PC-9 (cell line): ENCODE measurements around the gene COL23A1. TPM values are rescaled to one million over a fixed set of nuclear protein-coding genes. Genes with fewer than 3 reads are reported as not detected.

Source experiments
- BruUV-seq: library from RNA; stranded (reverse); fragments of 400-500 nt; replicated peaks from 2 replicates; lab custom pipeline; 2021; lab: Mats Ljungman, UMichigan
- CTCF ChIA-PET: fragments of 300-600 bp; sonication (Branson Sonifier 250); formaldehyde crosslinking; loops from one replicate; lab custom pipeline; 2022; ENCODE audit warnings: antibody characterized with exemption; lab: Charles Lee
- POLR2A ChIA-PET: fragments of 300-600 bp; sonication (Branson Sonifier 250); formaldehyde crosslinking; loops from one replicate; lab custom pipeline; 2022; ENCODE audit warnings: antibody characterized with exemption; ENCODE audit not compliant: unreplicated experiment; lab: Charles Lee
- DNase-seq, 2 experiments: peaks; one replicate each; pipeline versions ENCODE4 v3.0.0 to v3.0.0-alpha.2; 2015 to 2022; ENCODE audit warnings: mixed read lengths in 1 of 2
- H2AFZ ChIP-seq: fragments of 200-600 bp; sonication (generic); 2 replicates; pipeline ENCODE4 v1.8.1; 2017; ENCODE audit warnings: antibody characterized with exemption
- H3F3A ChIP-seq: fragments of 200-600 bp; sonication (generic); 2 replicates; pipeline ENCODE4 v1.8.1; 2017; ENCODE audit warnings: antibody characterized with exemption, mild to moderate bottlenecking, low read depth; ENCODE audit not compliant: insufficient read depth
- H3K27ac ChIP-seq: fragments of 200-600 bp; sonication (generic); 2 replicates; pipeline ENCODE4 v1.6.1; 2016; ENCODE audit warnings: mixed run types
- H3K27me3 ChIP-seq: fragments of 200-600 bp; sonication (generic); 2 replicates; pipeline ENCODE4 v1.6.1; 2016; ENCODE audit warnings: low read depth, mixed run types; ENCODE audit not compliant: insufficient read depth
- H3K36me3 ChIP-seq: fragments of 200-600 bp; sonication (generic); 2 replicates; pipeline ENCODE4 v1.6.1; 2016; ENCODE audit warnings: low read depth, mixed run types
- H3K4me1 ChIP-seq: fragments of 200-600 bp; sonication (generic); replicated peaks from 2 replicates; pipeline ENCODE4 v1.6.1; 2016; ENCODE audit warnings: mixed run types; ENCODE audit not compliant: insufficient read depth
- H3K4me2 ChIP-seq: fragments of 200-600 bp; sonication (generic); 2 replicates; pipeline ENCODE4 v1.6.1; 2017; ENCODE audit warnings: mixed run types
- H3K4me3 ChIP-seq: fragments of 200-600 bp; sonication (generic); 2 replicates; pipeline ENCODE4 v1.6.1; 2016; ENCODE audit warnings: mixed run types
- H3K79me2 ChIP-seq: fragments of 200-600 bp; sonication (generic); 2 replicates; pipeline ENCODE4 v1.6.1; 2017; ENCODE audit warnings: low read depth, mixed run types
- H3K9me2 ChIP-seq: fragments of 200-600 bp; sonication (generic); 2 replicates; pipeline ENCODE4 v1.8.1; 2017; ENCODE audit warnings: mild to moderate bottlenecking; ENCODE audit not compliant: insufficient read depth
- H3K9me3 ChIP-seq: fragments of 200-600 bp; sonication (generic); 2 replicates; pipeline ENCODE4 v1.8.1; 2016; ENCODE audit warnings: low read depth; ENCODE audit not compliant: insufficient read depth
- H4K20me1 ChIP-seq: fragments of 200-600 bp; sonication (generic); 2 replicates; pipeline ENCODE4 v1.8.1; 2017; ENCODE audit not compliant: insufficient read depth
- EZH2 ChIP-seq: fragments of 200-600 bp; sonication (generic); IDR thresholded peaks from 2 replicates; pipeline ENCODE4 v1.8.0; 2017; ENCODE audit warnings: antibody characterized with exemption, low read depth
- intact Hi-C: fragments of 100-400 bp; cut with micrococcal nuclease; formaldehyde crosslinking; loops from one replicate; pipeline ENCODE4 v1.10.0; 2022; ENCODE audit not compliant: unreplicated experiment
- total RNA-seq: library from RNA; stranded (reverse); gene quantifications from 2 replicates; pipeline ENCODE4 v1.2.3, GENCODE V29; 2021
- TF ChIP-seq, protein P1 (sequence below): fragments of 200-600 bp; sonication (generic); conservative IDR thresholded peaks from 2 replicates; pipeline ENCODE4 v1.6.1; 2017; ENCODE audit warnings: mixed run types, antibody characterized with exemption, mild to moderate bottlenecking, moderate library complexity

COL23A1 gene
- total RNA-seq, 1 experiment from 2014 or later: not detected

DNA sequence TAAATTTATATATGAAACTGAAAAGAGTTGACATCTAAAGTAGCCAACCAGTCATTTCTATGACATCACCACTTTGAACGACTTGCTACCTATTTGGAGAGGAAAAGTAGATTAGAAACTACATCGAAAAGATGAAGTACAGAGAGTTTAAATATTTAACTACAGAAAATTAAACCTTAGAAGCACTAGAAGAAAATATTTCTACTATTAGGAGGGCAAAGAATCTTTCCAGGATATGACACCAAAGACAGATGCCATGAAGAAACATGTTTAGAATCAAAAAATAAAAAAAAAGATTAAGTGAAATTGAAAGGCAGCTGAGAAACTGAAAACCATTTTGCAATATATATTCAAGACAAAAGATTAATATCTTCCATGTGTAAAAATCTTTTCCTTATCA, 144.7 kb downstream of the COL23A1 start:
- Histone ChIP-seq H3K36me3 (no peaks in the 10 kb centered on the region), H3K4me2 (no peak overlapping the region), H4K20me1 (no peaks in the 10 kb centered on the region; the same call in 1 of the 2 replicates), H3K27ac (no peak overlapping the region), H3F3A (no peaks in the 10 kb centered on the region), H3K27me3 (peaks cover 84% of the 10 kb centered on the region), H3K4me1 (no peaks in the 10 kb centered on the region), H3K4me3 (no peak overlapping the region), H3K9me3 (no peaks in the 10 kb centered on the region), H3K79me2 (no peaks in the 10 kb centered on the region), H3K9me2 (no peaks in the 10 kb centered on the region), H2AFZ (no peak overlapping the region)
- DNase-seq: no peak
- CTCF ChIA-PET: no interaction called here
- no TSS peak for BruUV-seq
- TF ChIP-seq, protein P1, sequence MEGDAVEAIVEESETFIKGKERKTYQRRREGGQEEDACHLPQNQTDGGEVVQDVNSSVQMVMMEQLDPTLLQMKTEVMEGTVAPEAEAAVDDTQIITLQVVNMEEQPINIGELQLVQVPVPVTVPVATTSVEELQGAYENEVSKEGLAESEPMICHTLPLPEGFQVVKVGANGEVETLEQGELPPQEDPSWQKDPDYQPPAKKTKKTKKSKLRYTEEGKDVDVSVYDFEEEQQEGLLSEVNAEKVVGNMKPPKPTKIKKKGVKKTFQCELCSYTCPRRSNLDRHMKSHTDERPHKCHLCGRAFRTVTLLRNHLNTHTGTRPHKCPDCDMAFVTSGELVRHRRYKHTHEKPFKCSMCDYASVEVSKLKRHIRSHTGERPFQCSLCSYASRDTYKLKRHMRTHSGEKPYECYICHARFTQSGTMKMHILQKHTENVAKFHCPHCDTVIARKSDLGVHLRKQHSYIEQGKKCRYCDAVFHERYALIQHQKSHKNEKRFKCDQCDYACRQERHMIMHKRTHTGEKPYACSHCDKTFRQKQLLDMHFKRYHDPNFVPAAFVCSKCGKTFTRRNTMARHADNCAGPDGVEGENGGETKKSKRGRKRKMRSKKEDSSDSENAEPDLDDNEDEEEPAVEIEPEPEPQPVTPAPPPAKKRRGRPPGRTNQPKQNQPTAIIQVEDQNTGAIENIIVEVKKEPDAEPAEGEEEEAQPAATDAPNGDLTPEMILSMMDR: no peak
- no peak for TF ChIP-seq EZH2
- intact Hi-C loops: no loop called here
- POLR2A ChIA-PET: no interaction called here

DNA sequence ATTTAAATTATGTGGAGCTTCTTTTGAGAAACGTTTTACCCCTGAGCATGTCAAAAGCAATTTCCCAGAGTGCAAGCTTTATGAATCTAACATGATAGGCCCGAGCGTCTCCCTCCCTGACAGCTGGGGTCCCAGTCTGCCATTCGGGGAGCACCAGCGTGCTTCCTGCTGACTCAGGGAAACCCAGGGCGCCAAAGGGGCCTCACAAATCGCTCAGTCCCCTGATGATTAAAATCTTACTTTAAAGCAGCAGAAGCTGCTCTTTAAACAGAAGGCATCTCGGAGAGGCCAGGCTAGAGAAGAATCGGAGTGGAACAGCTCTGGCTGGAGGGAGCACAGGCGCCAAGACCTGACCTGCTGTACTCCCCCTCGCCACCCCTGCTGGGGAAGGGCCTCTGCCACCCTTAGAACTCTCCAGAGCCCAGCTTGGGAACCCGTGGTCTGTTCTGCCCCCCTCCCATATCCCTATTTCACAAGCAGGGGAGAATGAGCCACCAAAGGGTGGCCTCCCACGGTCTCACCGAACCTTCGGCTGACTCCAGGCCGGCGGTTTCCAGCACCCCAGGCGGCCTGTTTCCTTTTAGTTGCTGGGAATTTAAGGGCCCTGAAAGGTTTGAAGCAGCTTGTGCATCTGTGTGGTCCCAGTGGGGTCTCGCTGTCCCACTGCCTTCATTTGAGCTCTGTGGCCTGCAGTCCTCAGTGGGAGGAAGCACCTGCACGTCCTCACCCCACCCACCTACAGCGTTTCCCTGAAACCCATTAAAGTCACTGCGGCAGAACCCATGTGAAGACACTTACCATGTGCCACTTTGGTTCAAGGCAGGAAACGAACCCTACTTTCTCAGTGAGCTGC, 147.6 kb downstream of the COL23A1 start:
- no TSS peak for BruUV-seq
- Histone ChIP-seq H3K4me2 (no peak overlapping the region), H3K4me1 (no peaks in the 10 kb centered on the region), H4K20me1 (no peaks in the 10 kb centered on the region; the same call in 1 of the 2 replicates), H3K4me3 (no peak overlapping the region), H3K27ac (no peak overlapping the region), H3K9me2 (no peaks in the 10 kb centered on the region), H3K79me2 (no peaks in the 10 kb centered on the region), H3F3A (no peaks in the 10 kb centered on the region), H3K9me3 (no peaks in the 10 kb centered on the region), H3K27me3 (peaks cover 88% of the 10 kb centered on the region), H3K36me3 (no peaks in the 10 kb centered on the region), H2AFZ (no peak overlapping the region)
- intact Hi-C loops: no loop called here
- no peak for DNase-seq
- TF ChIP-seq, protein P1: no peak
- no peak for TF ChIP-seq EZH2
- CTCF ChIA-PET: interaction anchor here (0.7 kb wide), 1 partner anchor 53 kb away, joined by 4 read pairs; no protein-coding TSS in a partner anchor
- POLR2A ChIA-PET: no interaction called here

DNA sequence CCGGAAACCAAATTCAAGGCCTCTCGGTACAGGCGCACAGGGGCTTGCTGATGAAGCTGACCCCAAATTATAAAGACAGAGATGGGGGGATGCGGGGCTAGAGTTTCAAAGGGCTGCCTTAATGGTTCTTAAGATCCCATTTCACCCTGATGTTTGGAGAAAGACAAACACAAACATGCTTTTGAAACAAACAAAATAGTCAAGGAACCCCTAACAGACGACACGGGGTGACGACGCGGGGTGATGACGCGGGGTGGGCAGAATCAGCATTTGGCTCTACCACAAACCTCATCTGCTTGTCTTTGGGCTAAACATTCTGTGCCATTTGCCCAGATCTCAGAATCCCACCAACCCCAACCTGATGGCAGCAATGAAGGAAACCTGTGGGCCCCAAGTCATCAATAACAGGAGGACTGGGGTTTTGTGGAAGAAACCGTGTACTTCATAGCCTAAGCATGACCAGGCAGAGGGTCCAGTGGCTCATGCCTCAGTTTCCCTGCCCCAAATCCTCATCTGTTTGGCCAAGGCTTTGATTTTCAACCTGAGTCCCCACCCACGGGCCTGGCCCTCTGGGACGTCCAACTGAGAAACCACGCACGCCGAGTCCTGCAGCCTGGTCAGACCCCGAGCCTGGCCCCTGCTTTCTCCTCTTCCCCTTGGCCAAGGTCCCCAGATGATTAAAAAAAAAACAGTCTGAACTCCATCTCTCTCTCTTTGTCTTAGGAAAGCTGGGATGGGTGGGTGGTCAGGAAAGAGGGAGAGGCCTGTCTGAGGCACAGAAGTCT, 148.5 kb downstream of the COL23A1 start:
- no peaks in the 10 kb centered on the region for H3K9me2 ChIP-seq
- no peak for TF ChIP-seq EZH2
- TF ChIP-seq, protein P1: no peak
- intact Hi-C loops: no loop called here
- H4K20me1 ChIP-seq: no peaks in the 10 kb centered on the region; the same call in 1 of the 2 replicates
- H3K36me3 ChIP-seq: no peaks in the 10 kb centered on the region
- no peak overlapping the region for H3K4me2 ChIP-seq
- no TSS peak for BruUV-seq
- H3K27me3 ChIP-seq: peaks cover 90% of the 10 kb centered on the region
- no peaks in the 10 kb centered on the region for H3K79me2 ChIP-seq
- H3K4me3 ChIP-seq: no peak overlapping the region
- CTCF ChIA-PET: no interaction called here
- POLR2A ChIA-PET: interaction anchor here (0.7 kb wide), 1 partner anchor 1013 kb away, joined by 3 read pairs; no protein-coding TSS in a partner anchor
- H3K27ac ChIP-seq: no peak overlapping the region
- no peak for DNase-seq
- no peaks in the 10 kb centered on the region for H3F3A ChIP-seq
- no peaks in the 10 kb centered on the region for H3K4me1 ChIP-seq
- no peaks in the 10 kb centered on the region for H3K9me3 ChIP-seq
- no peak overlapping the region for H2AFZ ChIP-seq
